ENCODE data around the gene ADGRD1. TPM values are rescaled to one million over a fixed set of nuclear protein-coding genes. Genes with fewer than 3 reads are reported as not detected.

Gene ADGRD1
- total and polyA plus RNA-seq, 2 of the 8 experiments (the other 6 are each of a cell fraction or from before 2014, with no cell fraction given), result 0.36 to 0.48 TPM

GRCh38 chr12:131043401-131043871 lies 89.7 kb downstream of the ADGRD1 start:
- 0 out of 2 replicates have a peak overlapping the region, but pooled peaks have one; percentile 19 for H4K8ac ChIP-seq (ENCODE audit: extremely low read depth, insufficient read depth, low read length)
- H2BK20ac ChIP-seq (ENCODE audit: low read length), result no peak overlapping the region
- no peak overlapping the region for H4K91ac ChIP-seq (replicated peaks; ENCODE audit: insufficient read length, low read length)
- no peak overlapping the region for H2AFZ ChIP-seq (ENCODE audit: low read length)
- H3K9me3 ChIP-seq (ENCODE audit: insufficient read depth in 2 of 2, low read depth in 1 of 2, low read length in 1 of 2), result no peaks in the 10 kb centered on the region
- H4K5ac ChIP-seq (ENCODE audit: insufficient read length, low read depth, low read length), result no peak overlapping the region
- peak overlapping the region; percentile 29 for H3K14ac ChIP-seq (ENCODE audit: insufficient read length)
- no peak overlapping the region for H3K27ac ChIP-seq (ENCODE audit: low read depth, low read length)
- no peak overlapping the region for H3K56ac ChIP-seq (replicated peaks; ENCODE audit: insufficient read length, low read depth, low read length)
- no peaks in the 10 kb centered on the region for H3K27me3 ChIP-seq (replicated peaks in 1 of 4; ENCODE audit: control insufficient read depth in 3 of 4, extremely low read depth in 1 of 4, insufficient read depth in 3 of 4, low read length in 3 of 4)
- no peak for TF ChIP-seq CTBP2 (IDR thresholded peaks at IDR 0.05; ENCODE audit: borderline replicate concordance, insufficient read depth, insufficient read length, low read length)
- H3K79me2 ChIP-seq (ENCODE audit: control insufficient read depth in 1 of 2, insufficient read depth in 2 of 2, low read length in 2 of 2), result no peaks in the 10 kb centered on the region
- H2BK5ac ChIP-seq (ENCODE audit: low read depth, low read length), result no peak overlapping the region
- ChIA-PET POLR2A (ENCODE audit: partially characterized antibody) (interaction anchor here (1.1 kb wide), 1 partner anchor 17 kb away, joined by 3 read pairs; no protein-coding TSS in a partner anchor), CTCF (ENCODE audit: partially characterized antibody) (interaction anchor here (1.4 kb wide), 1 partner anchor 61 kb away, joined by 5 read pairs; no protein-coding TSS in a partner anchor)
- H3K4ac ChIP-seq (replicated peaks; ENCODE audit: insufficient read length, low read depth, low read length), result no peak overlapping the region
- peaks cover 0 to 1% of the 10 kb centered on the region in 2 experiments for H4K20me1 ChIP-seq (replicated peaks in 1 of 2; ENCODE audit: control insufficient read depth in 1 of 2, insufficient read depth in 2 of 2, low read length in 2 of 2)
- H2BK120ac ChIP-seq (replicated peaks; ENCODE audit: low read depth, low read length), result no peak overlapping the region
- DNase-seq (ENCODE audit: low read depth in 1 of 2, low spot score in 2 of 2) (no peak), FAIRE-seq (no peak)
- H3K4me3 ChIP-seq (ENCODE audit: extremely low read depth in 1 of 4, insufficient read depth in 2 of 4, low read depth in 3 of 4, low read length in 4 of 4), result no peak overlapping the region
- no peaks in the 10 kb centered on the region for H3K79me1 ChIP-seq (ENCODE audit: low read depth, low read length)
- no peak overlapping the region for H3K9ac ChIP-seq (replicated peaks in 1 of 4; ENCODE audit: extremely low read depth in 1 of 4, low read depth in 3 of 4, low read length in 3 of 4)
- H3K23me2 ChIP-seq (ENCODE audit: low read depth, low read length), result no peaks in the 10 kb centered on the region
- H2BK15ac ChIP-seq (ENCODE audit: low read length), result no peak overlapping the region
- H3K4me1 ChIP-seq (replicated peaks in 1 of 4; ENCODE audit: control insufficient read depth in 3 of 4, insufficient read depth in 4 of 4, low read length in 3 of 4), result no peaks in the 10 kb centered on the region; a peak in 1 of 7 replicates
- no peak overlapping the region for H3K4me2 ChIP-seq (ENCODE audit: insufficient read depth in 1 of 2, low read depth in 2 of 2, low read length in 2 of 2)
- H3K18ac ChIP-seq (ENCODE audit: extremely low read depth, low read length), result no peak overlapping the region
- no peaks in the 10 kb centered on the region for H3K36me3 ChIP-seq (ENCODE audit: control insufficient read depth in 2 of 4, insufficient read depth in 4 of 4, low read length in 3 of 4)
- no peak overlapping the region for H3K23ac ChIP-seq (ENCODE audit: insufficient read length)
- no peak overlapping the region for H2AK5ac ChIP-seq (ENCODE audit: low read depth, low read length)
- H2BK12ac ChIP-seq (ENCODE audit: low read depth, low read length), result 0 out of 2 replicates have a peak overlapping the region, but pooled peaks have one; percentile 17
- WGBS, 2 experiments (ENCODE audit: extremely low coverage in 1 of 2, insufficient coverage in 1 of 2, insufficient read length in 1 of 2, insufficient replicate concordance in 2 of 2, low coverage in 1 of 2, low lambda C conversion rate in 2 of 2, missing lambda C conversion rate in 1 of 2), result 85% methylated on average over 21 of the region's 21 CpGs; no CpG with 5 or more reads in 1 of the 2 experiments

Measured in H1 (cell line).